IPS-20b (cell line): ENCODE results near the gene MAGEB17.

Experiments
- H3K27ac ChIP-seq: one replicate; pipeline ENCODE4 v1.5.1; 2013; ENCODE audit warnings: low read length
- H3K27me3 ChIP-seq: 2 replicates; pipeline ENCODE4 v1.6.1; 2013; ENCODE audit warnings: mild to moderate bottlenecking, low read length, inconsistent platforms; ENCODE audit not compliant: insufficient read depth
- H3K36me3 ChIP-seq: 2 replicates; pipeline ENCODE4 v1.6.1; 2013; ENCODE audit warnings: low read depth, mild to moderate bottlenecking, inconsistent platforms, low read length, moderate library complexity; ENCODE audit not compliant: insufficient read depth
- H3K4me1 ChIP-seq: 2 replicates; pipeline ENCODE4 v1.6.1; 2013; ENCODE audit warnings: mild to moderate bottlenecking, control low read depth, inconsistent platforms, low read length, moderate library complexity; ENCODE audit not compliant: insufficient read depth
- H3K4me3 ChIP-seq: 2 replicates; pipeline ENCODE4 v1.5.1; 2013; ENCODE audit warnings: mild to moderate bottlenecking, low read length, inconsistent platforms
- H3K9ac ChIP-seq: 2 replicates; pipeline ENCODE4 v1.6.1; 2013; ENCODE audit warnings: low read depth, mild to moderate bottlenecking, inconsistent platforms, low read length, moderate library complexity
- H3K9me3 ChIP-seq: 2 replicates; pipeline ENCODE4 v1.6.1; 2013; ENCODE audit warnings: mild to moderate bottlenecking, low read depth, low read length, inconsistent platforms; ENCODE audit not compliant: insufficient read depth

Gene MAGEB17

GRCh38 chrX:16187024-16187760, 19.9 kb downstream of the MAGEB17 start:
- Histone ChIP-seq H3K4me1 (peaks cover 21% of the 10 kb centered on the region; the same call in 1 of the 2 replicates), H3K27ac (no peak overlapping the region), H3K9me3 (no peaks in the 10 kb centered on the region), H3K36me3 (no peaks in the 10 kb centered on the region), H3K4me3 (no peak overlapping the region), H3K9ac (peak overlapping the region; percentile 35; the same call in 1 of the 2 replicates), H3K27me3 (no peaks in the 10 kb centered on the region)

DNA sequence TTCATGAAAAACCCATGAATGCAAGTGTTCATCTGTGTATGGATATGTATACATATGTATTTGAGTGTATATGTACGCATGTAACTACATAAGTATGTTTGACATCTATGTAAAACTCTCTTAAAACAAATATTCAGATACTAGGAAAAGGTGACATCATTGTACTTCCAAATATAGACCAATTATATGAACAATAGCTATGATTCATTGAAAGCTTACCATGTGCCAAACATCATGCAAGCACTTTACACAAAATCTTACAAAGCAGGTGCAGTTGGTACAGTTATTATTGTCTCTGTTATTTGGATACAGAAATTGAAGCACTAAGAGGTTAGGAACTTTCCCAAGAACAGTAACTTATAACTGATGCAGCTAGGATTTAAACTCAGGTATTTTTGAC, 21.4 kb downstream of the MAGEB17 start:
- H3K4me1 ChIP-seq, result peaks cover 21% of the 10 kb centered on the region; the same call in 1 of the 2 replicates
- no peaks in the 10 kb centered on the region for H3K27me3 ChIP-seq
- H3K4me3 ChIP-seq, result no peak overlapping the region
- no peaks in the 10 kb centered on the region for H3K36me3 ChIP-seq
- no peak overlapping the region for H3K9ac ChIP-seq
- H3K27ac ChIP-seq, result no peak overlapping the region
- no peaks in the 10 kb centered on the region for H3K9me3 ChIP-seq

DNA sequence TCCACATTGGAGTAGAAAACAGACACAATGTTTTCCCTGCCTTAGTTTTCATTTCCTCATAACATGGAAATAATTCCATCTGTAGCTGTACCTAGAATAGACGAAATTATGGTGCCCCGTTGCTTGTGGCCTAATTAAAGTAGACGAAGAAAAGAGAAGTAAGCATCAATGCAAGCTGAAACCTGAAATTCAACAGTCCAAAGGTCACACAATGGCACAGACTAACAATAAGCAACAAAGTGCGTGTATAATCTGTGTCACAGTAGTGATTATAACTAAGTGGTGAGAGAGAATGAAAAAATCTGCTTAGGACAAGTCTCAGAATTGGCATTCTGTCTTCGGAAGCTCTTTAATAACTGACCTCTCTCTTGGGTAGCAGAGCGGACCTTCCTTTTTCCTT, 24.3 kb downstream of the MAGEB17 start:
- no peaks in the 10 kb centered on the region for H3K36me3 ChIP-seq
- H3K9ac ChIP-seq, result no peak overlapping the region
- no peaks in the 10 kb centered on the region for H3K27me3 ChIP-seq
- no peak overlapping the region for H3K4me3 ChIP-seq
- peaks cover 11% of the 10 kb centered on the region; the same call in 1 of the 2 replicates for H3K4me1 ChIP-seq
- H3K9me3 ChIP-seq, result no peaks in the 10 kb centered on the region
- no peak overlapping the region for H3K27ac ChIP-seq

- Histone ChIP-seq H3K27me3 (no peaks in the 10 kb centered on the region), H3K4me3 (no peak overlapping the region), H3K36me3 (no peaks in the 10 kb centered on the region), H3K27ac (no peak overlapping the region), H3K9ac (no peak overlapping the region), H3K4me1 (peaks cover 16% of the 10 kb centered on the region; the same call in 1 of the 2 replicates), H3K9me3 (no peaks in the 10 kb centered on the region)
Measured at GRCh38 chrX:16196829-16197228, 29.5 kb downstream of the MAGEB17 start.

DNA sequence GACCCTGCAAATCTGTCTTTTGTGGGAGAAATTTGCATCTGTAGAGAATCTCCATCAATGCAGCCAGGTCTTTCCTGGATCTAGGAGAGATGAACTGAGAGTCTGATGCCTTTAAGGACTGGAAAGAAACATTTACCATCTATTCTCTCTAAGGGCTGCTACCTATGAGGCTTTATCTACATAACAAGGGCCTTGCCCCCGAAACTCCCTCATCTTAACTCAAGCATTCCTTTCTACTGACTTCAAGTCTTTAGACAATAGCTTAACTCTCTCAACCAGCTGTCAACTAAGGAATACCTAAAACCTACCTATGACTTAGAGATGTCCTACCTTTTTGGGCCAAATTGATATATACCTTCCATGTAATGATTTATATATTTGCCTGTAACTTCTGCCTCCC, 32.1 kb downstream of the MAGEB17 start:
- H3K9ac ChIP-seq, result no peak overlapping the region

GRCh38 chrX:16202943-16203342, 35.7 kb downstream of the MAGEB17 start:
- Histone ChIP-seq H3K36me3 (no peaks in the 10 kb centered on the region), H3K4me1 (peaks cover 16% of the 10 kb centered on the region; the same call in 1 of the 2 replicates), H3K27me3 (no peaks in the 10 kb centered on the region), H3K27ac (no peak overlapping the region), H3K9me3 (no peaks in the 10 kb centered on the region), H3K9ac (no peak overlapping the region), H3K4me3 (no peak overlapping the region)

More for the DNA sequence above, 32.1 kb downstream of the MAGEB17 start:
- peaks cover 16% of the 10 kb centered on the region; the same call in 1 of the 2 replicates for H3K4me1 ChIP-seq
- no peaks in the 10 kb centered on the region for H3K36me3 ChIP-seq
- H3K27ac ChIP-seq, result no peak overlapping the region
- no peaks in the 10 kb centered on the region for H3K27me3 ChIP-seq
- no peak overlapping the region for H3K4me3 ChIP-seq
- no peaks in the 10 kb centered on the region for H3K9me3 ChIP-seq

- Histone ChIP-seq H3K27me3 (no peaks in the 10 kb centered on the region), H3K27ac (no peak overlapping the region), H3K9ac (no peak overlapping the region), H3K4me3 (no peak overlapping the region), H3K9me3 (no peaks in the 10 kb centered on the region), H3K36me3 (no peaks in the 10 kb centered on the region), H3K4me1 (peaks cover 11% of the 10 kb centered on the region)
Measured at GRCh38 chrX:16204538-16204937, 37.3 kb downstream of the MAGEB17 start.

DNA sequence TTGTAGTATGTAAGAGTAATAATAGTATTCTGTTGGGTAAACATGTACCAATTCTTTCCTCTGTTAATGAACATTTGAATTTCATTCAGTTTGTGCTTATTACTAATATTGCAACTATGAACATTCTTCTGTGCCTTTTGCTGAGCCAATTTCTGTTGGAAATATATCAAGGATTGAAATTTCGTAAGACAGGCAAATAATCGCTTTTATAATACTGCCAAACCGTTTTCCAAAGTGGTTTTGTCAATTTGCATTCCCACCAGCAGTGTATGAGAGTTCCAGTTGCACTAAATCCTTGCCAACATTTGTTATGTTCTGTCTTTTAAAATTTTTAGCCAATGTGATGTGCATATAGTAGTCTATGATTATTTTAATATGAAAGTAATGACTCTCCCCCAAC, 38.6 kb downstream of the MAGEB17 start:
- H3K36me3 ChIP-seq, result no peaks in the 10 kb centered on the region
- H3K27me3 ChIP-seq, result no peaks in the 10 kb centered on the region
- H3K4me1 ChIP-seq, result peaks cover 4% of the 10 kb centered on the region
- no peak overlapping the region for H3K9ac ChIP-seq
- H3K27ac ChIP-seq, result no peak overlapping the region
- no peaks in the 10 kb centered on the region for H3K9me3 ChIP-seq
- no peak overlapping the region for H3K4me3 ChIP-seq

DNA sequence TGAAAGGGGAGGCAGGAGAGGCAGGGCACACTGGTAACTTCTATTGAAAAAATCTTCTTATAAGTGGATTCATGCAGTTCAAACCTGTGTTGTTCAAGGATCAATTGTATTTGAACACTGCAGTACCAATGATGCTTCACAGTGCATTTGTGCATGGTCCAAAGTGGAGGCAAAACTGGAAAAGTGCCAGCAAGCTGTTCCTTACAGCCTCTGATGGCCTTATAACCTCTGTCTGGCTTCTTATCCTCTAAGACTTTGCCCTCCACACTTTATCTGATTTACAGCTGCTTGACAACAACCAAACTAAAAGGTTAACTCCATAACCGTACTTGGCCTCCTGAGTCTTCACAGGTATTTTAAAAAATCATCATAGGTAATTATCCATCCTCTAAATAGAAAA, 40.4 kb downstream of the MAGEB17 start:
- no peaks in the 10 kb centered on the region for H3K9me3 ChIP-seq
- H3K36me3 ChIP-seq, result no peaks in the 10 kb centered on the region
- no peaks in the 10 kb centered on the region for H3K27me3 ChIP-seq
- peaks cover 4% of the 10 kb centered on the region for H3K4me1 ChIP-seq
- no peak overlapping the region for H3K27ac ChIP-seq
- H3K9ac ChIP-seq, result no peak overlapping the region
- H3K4me3 ChIP-seq, result no peak overlapping the region

DNA sequence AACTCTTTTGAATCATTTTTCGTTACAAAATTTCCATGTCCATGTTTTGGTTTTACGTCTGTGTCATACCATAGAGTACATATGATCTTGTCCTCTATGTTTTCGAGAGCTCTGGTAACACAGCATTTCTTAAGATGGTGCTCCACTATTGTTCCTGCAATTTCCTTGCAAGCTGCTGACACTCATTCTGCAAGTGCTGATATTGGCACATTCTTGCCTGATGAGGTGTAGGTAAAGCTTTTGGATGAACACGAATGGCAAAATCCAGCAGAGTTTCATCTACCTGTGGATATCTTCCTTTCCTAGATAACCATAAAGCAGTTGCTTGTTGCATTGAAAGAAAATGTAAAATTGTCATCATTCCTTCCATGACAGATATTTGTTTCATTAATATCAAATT, 41.3 kb downstream of the MAGEB17 start:
- Histone ChIP-seq H3K9me3 (no peaks in the 10 kb centered on the region), H3K4me1 (peaks cover 4% of the 10 kb centered on the region), H3K27ac (no peak overlapping the region), H3K27me3 (no peaks in the 10 kb centered on the region), H3K4me3 (no peak overlapping the region), H3K9ac (no peak overlapping the region), H3K36me3 (no peaks in the 10 kb centered on the region)

DNA sequence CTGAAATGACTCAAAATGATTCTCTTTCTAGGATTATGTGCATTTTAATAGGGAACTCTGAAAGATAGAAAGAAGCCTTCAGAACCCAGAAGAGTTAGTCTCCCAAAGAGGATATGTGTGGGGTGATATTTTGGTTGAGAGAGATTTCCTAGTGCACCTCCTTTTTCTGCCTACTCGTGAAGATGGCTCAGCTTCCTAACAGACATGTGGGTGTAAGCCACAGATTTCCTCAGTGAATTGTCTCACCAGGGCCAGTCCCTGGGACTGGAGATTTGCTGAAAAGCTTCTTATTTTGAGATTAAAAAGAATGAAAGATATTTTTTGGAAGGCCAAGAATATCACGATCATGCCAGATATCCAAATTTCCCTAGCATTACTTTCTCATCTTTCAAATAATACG, 42.8 kb downstream of the MAGEB17 start:
- Histone ChIP-seq H3K27ac (no peak overlapping the region), H3K9ac (no peak overlapping the region), H3K9me3 (no peaks in the 10 kb centered on the region), H3K27me3 (no peaks in the 10 kb centered on the region), H3K36me3 (no peaks in the 10 kb centered on the region), H3K4me3 (no peak overlapping the region), H3K4me1 (peaks cover 6% of the 10 kb centered on the region)

DNA sequence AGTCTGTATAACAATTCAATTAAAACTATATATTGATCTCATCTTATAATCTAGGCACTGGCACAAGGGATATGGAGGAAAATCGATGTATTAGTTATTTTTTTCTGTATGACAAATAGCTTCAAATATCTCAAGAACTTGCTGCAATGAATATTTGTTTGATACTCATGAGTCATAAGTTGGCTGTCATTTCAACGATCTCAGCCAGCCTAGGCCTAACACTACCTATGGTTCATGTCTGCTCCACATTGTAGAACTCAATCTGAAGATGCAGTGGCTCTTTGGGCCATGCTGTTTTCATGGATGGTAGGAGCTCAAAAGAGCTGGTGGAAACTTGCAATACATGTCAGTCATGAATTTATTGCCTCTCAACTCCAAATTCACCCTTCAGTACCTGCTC, 44.7 kb downstream of the MAGEB17 start:
- Histone ChIP-seq H3K27me3 (no peaks in the 10 kb centered on the region), H3K4me3 (no peak overlapping the region), H3K36me3 (no peaks in the 10 kb centered on the region), H3K4me1 (peaks cover 16% of the 10 kb centered on the region), H3K9ac (no peak overlapping the region), H3K9me3 (no peaks in the 10 kb centered on the region), H3K27ac (no peak overlapping the region)
